ENCODE results near the gene ZNF467. TPM values are rescaled to one million over a fixed set of nuclear protein-coding genes. Genes with fewer than 3 reads are reported as not detected.

ZNF467 gene
- total RNA-seq, 1 experiment from 2014 or later, result 0.41 TPM

- in situ Hi-C loops (cut with HindIII; ENCODE audit: low pct_unique_long_range_greater_than_20kb, low sequenced_read_pairs), result no loop called here
- no peak for DNase-seq (ENCODE audit: low read depth)
Observed at GRCh38 chr7:149791411-149792219, 18.2 kb upstream of the ZNF467 start.

- DNase-seq (ENCODE audit: low read depth), result no peak
- in situ Hi-C loops (cut with HindIII; ENCODE audit: low pct_unique_long_range_greater_than_20kb, low sequenced_read_pairs), result no loop called here
Observed at GRCh38 chr7:149790754-149791360, 17.5 kb upstream of the ZNF467 start.

GRCh38 chr7:149790146-149790548 lies 16.8 kb upstream of the ZNF467 start:
- DNase-seq (ENCODE audit: low read depth), result no peak
- in situ Hi-C loops (cut with HindIII; ENCODE audit: low pct_unique_long_range_greater_than_20kb, low sequenced_read_pairs), result no loop called here

DNA sequence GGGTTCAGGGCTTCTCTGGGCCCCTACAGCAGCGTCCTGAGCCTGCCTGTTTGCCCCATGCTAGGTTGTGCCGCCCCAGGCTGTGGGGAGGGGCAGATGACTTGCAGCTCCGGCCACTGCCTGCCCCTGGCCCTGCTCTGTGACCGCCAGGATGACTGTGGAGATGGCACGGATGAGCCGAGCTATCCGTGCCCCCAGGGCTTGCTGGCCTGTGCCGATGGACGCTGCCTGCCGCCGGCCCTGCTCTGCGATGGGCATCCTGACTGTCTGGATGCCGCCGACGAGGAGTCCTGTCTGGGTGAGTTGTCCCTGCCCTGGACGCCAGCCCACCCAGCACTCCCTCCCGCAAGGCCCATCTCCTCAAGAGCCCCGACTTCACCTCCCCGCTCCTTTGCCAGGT lies 15.7 kb upstream of the ZNF467 start:
- DNase-seq (ENCODE audit: low read depth), result no peak
- in situ Hi-C loops (cut with HindIII; ENCODE audit: low pct_unique_long_range_greater_than_20kb, low sequenced_read_pairs), result no loop called here

DNA sequence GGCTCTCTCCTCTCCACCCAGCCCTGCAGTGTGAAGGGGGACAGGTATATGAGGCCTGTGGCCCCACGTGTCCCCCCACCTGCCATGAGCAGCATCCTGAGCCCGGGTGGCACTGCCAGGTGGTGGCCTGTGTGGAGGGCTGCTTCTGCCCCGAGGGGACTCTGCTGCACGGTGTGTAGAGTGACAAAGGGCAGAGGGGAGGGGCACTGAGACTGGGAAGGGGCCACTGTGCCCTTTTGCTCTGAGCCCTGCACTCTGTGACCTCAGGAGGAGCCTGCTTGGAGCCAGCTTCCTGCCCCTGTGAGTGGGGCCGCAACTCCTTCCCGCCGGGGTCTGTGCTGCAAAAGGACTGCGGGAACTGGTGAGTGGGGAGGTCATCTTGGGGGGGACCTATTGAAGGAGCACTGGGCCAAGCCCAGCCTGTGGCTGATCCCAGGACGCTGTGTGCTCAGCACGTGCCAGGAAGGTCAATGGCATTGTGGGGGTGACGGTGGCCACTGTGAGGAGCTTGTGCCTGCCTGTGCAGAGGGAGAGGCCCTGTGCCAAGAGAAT lies 15.0 kb upstream of the ZNF467 start:
- no peak for DNase-seq (ENCODE audit: low read depth)
- in situ Hi-C loops (cut with HindIII; ENCODE audit: low pct_unique_long_range_greater_than_20kb, low sequenced_read_pairs), result no loop called here

- no peak for DNase-seq (ENCODE audit: low read depth)
- in situ Hi-C loops (cut with HindIII; ENCODE audit: low pct_unique_long_range_greater_than_20kb, low sequenced_read_pairs), result no loop called here
Observed at GRCh38 chr7:149787428-149788299, 14.3 kb upstream of the ZNF467 start.

- in situ Hi-C loops (cut with HindIII; ENCODE audit: low pct_unique_long_range_greater_than_20kb, low sequenced_read_pairs), result no loop called here
- no peak for DNase-seq (ENCODE audit: low read depth)
Observed at GRCh38 chr7:149785983-149786382, 12.6 kb upstream of the ZNF467 start.

GRCh38 chr7:149785402-149785801 lies 12.0 kb upstream of the ZNF467 start:
- no peak for DNase-seq (ENCODE audit: low read depth)
- in situ Hi-C loops (cut with HindIII; ENCODE audit: low pct_unique_long_range_greater_than_20kb, low sequenced_read_pairs), result no loop called here

GRCh38 chr7:149784251-149784608 lies 10.8 kb upstream of the ZNF467 start:
- no peak for DNase-seq (ENCODE audit: low read depth)
- in situ Hi-C loops (cut with HindIII; ENCODE audit: low pct_unique_long_range_greater_than_20kb, low sequenced_read_pairs), result no loop called here

- DNase-seq (ENCODE audit: low read depth), result no peak
- in situ Hi-C loops (cut with HindIII; ENCODE audit: low pct_unique_long_range_greater_than_20kb, low sequenced_read_pairs), result no loop called here
Observed at GRCh38 chr7:149783386-149784250, 10.2 kb upstream of the ZNF467 start.

GRCh38 chr7:149782682-149783345 lies 9.4 kb upstream of the ZNF467 start:
- in situ Hi-C loops (cut with HindIII; ENCODE audit: low pct_unique_long_range_greater_than_20kb, low sequenced_read_pairs), result no loop called here

DNA sequence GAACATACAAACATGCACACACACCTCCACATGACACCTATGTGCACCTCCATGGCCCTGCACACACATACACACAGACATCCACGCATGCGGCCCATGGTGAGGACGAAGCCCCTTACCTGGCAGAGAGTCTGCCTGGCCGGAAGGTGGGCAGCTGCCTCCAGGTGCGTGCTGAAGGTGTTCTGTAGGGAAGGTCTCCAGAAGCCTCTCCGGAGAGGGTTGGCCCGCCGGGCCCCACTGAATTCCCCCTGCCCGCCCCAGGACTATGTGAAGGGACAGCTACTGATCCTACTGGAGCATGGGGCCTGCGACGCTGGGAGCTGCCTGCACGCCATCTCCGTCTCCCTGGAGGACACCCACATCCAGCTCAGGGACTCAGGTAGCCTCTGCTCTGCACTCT lies 8.5 kb upstream of the ZNF467 start:
- in situ Hi-C loops (cut with HindIII; ENCODE audit: low pct_unique_long_range_greater_than_20kb, low sequenced_read_pairs), result no loop called here
- DNase-seq (ENCODE audit: low read depth), result no peak

More at GRCh38 chr7:149782682-149783345, 9.4 kb upstream of the ZNF467 start:
- no peak for DNase-seq (ENCODE audit: low read depth)

DNA sequence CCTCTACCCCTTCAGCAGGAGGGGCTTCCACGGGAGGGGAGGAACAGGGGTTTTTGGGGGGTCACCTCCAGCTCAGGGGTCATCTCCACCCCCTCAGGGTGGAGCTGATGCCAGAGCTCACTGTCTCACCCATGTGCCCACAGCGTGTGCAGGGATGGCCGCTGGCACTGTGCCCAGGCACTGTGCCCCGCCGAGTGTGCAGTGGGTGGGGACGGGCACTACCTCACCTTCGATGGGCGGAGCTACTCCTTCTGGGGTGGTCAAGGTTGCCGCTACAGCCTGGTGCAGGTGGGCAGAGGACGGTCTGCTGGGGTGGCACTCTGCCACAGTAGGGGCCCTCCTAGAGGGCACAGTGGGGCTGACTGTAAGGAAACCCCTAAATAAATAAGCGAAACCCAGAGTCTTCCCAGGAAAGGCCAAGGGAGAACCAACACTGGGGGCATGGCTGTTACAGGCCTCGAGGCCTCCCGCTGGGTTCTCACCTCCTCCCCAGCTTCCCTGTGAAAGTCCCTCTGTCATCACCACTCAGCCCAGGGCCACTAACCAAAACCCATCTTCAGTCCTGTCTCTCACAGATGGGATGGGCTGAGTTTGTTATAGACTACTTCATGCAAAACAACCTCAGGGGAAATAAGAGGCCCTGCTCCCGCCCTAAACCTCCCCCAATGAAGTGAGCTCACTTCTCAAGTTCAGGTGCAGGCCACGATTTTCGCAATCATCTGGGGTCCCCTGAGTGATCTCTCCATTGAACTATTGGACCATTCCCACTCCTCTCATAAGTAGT lies 7.4 kb upstream of the ZNF467 start:
- in situ Hi-C loops (cut with HindIII; ENCODE audit: low pct_unique_long_range_greater_than_20kb, low sequenced_read_pairs), result no loop called here
- DNase-seq (ENCODE audit: low read depth), result no peak

DNA sequence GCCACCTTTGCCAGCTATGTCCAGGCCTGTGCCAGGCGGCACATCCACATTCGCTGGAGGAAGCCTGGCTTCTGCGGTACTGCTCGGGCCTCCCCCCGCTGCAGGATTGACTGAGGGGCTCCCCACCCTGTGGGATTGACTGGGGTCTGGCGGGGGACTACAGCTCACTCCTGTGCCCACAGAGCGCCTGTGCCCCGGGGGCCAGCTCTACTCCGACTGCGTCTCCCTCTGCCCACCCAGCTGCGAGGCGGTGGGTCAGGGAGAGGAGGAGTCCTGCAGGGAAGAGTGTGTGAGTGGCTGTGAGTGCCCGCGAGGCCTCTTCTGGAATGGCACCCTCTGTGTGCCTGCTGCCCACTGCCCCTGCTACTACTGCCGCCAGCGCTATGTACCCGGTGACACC lies 6.7 kb upstream of the ZNF467 start:
- in situ Hi-C loops (cut with HindIII; ENCODE audit: low pct_unique_long_range_greater_than_20kb, low sequenced_read_pairs), result no loop called here
- no peak for DNase-seq (ENCODE audit: low read depth)

- in situ Hi-C loops (cut with HindIII; ENCODE audit: low pct_unique_long_range_greater_than_20kb, low sequenced_read_pairs), result no loop called here
- DNase-seq (ENCODE audit: low read depth), result no peak
Observed at GRCh38 chr7:149779502-149779805, 6.1 kb upstream of the ZNF467 start.

- no peak for DNase-seq (ENCODE audit: low read depth)
- in situ Hi-C loops (cut with HindIII; ENCODE audit: low pct_unique_long_range_greater_than_20kb, low sequenced_read_pairs), result no loop called here
Observed at GRCh38 chr7:149778696-149779501, 5.5 kb upstream of the ZNF467 start.
